HCT116 (cell line): ENCODE data around the gene ALDH3B1. TPM values are rescaled to one million over a fixed set of nuclear protein-coding genes. Genes with fewer than 3 reads are reported as not detected.

ENCODE experiments used
- ATAC-seq: fragments of 200-7000 bp; cut with Tn5 transposase; 2 replicates; pipeline ENCODE4 v1.9.1; 2020; ENCODE audit warnings: mild to moderate bottlenecking, moderate library complexity
- BruUV-seq: library from RNA; stranded (reverse); fragments of 400-500 nt; replicated peaks from 2 replicates; lab custom pipeline; 2021; lab: Mats Ljungman, UMichigan
- CTCF ChIA-PET: fragments of 300-600 bp; sonication (Branson Sonifier 250); formaldehyde crosslinking; loops from one replicate; lab custom pipeline; 2021; ENCODE audit warnings: antibody characterized with exemption; lab: Charles Lee
- POLR2A ChIA-PET: fragments of 300-600, 350-600 bp; sonication (Branson Sonifier 250); formaldehyde crosslinking; loops from one replicate; lab custom pipeline; 2021; ENCODE audit warnings: antibody characterized with exemption; lab: Charles Lee
- RAD21 ChIA-PET, 2 experiments: fragments of 300-600 bp; sonication (Branson Sonifier 250); formaldehyde crosslinking; loops; one replicate each; lab custom pipeline; 2023; ENCODE audit warnings: low total read pairs in 2 of 2; ENCODE audit not compliant: uncharacterized antibody in 2 of 2, unreplicated experiment in 2 of 2, low non-redundant PET in 1 of 2; lab: Charles Lee
- DNase-seq: peaks from one replicate; pipeline ENCODE4 v3.0.0-alpha.2; 2010; ENCODE audit warnings: low read depth, low spot score
- H2AFZ ChIP-seq: fragments of 200-600 bp; shearing (Covaris generic), sonication (generic); 2 replicates; pipeline ENCODE4 v1.6.1; 2017; ENCODE audit warnings: low read depth, mixed run types, mixed read lengths, antibody characterized with exemption, low read length; ENCODE audit not compliant: poor library complexity, severe bottlenecking
- H3K27ac ChIP-seq: 2 replicates; pipeline ENCODE4 v1.5.1; 2012; ENCODE audit warnings: low read depth, low read length
- H3K27me3 ChIP-seq: fragments of 200-600 bp; sonication (generic); 2 replicates; pipeline ENCODE4 v1.6.1; 2016; ENCODE audit warnings: mixed run types, low read length, mixed read lengths; ENCODE audit not compliant: insufficient read depth
- H3K36me3 ChIP-seq, 2 experiments: fragments of 200-500 bp in 1 of 2; fragments of 200-600 bp in 1 of 2; sonication (Bioruptor generic) in 1 of 2; sonication (generic) in 1 of 2; 2 replicates each; pipeline versions ENCODE4 v1.5.1 to v1.6.1; 2014 to 2016; ENCODE audit warnings: low read length in 2 of 2, inconsistent platforms in 1 of 2, mixed read lengths in 1 of 2, mixed run types in 1 of 2; ENCODE audit not compliant: insufficient read depth in 2 of 2, control insufficient read depth in 1 of 2
- H3K4me1 ChIP-seq, 2 experiments: fragments of 200-600 bp in 1 of 2; sonication (generic) in 1 of 2; 2 replicates each; pipeline versions ENCODE4 v1.5.1 to v1.6.1; 2012 to 2017; ENCODE audit warnings: low read length in 2 of 2, inconsistent platforms in 1 of 2, mild to moderate bottlenecking in 1 of 2, mixed read lengths in 1 of 2, mixed run types in 1 of 2, moderate library complexity in 1 of 2; ENCODE audit not compliant: insufficient read depth in 2 of 2, control insufficient read depth in 1 of 2
- H3K4me2 ChIP-seq: fragments of 200-600 bp; sonication (generic); 2 replicates; pipeline ENCODE4 v1.6.1; 2017; ENCODE audit warnings: mixed run types, low read length, mixed read lengths
- H3K4me3 ChIP-seq, 2 experiments: fragments of 200-600 bp in 1 of 2; sonication (generic) in 1 of 2; replicated peaks in 1 of 2; 2 replicates each; pipeline ENCODE4 v1.5.1; 2011 to 2016; ENCODE audit warnings: low read length in 2 of 2, control low read depth in 1 of 2, low read depth in 1 of 2, mild to moderate bottlenecking in 1 of 2, mixed read lengths in 1 of 2, mixed run types in 1 of 2
- H3K79me2 ChIP-seq: fragments of 200-600 bp; sonication (generic); 2 replicates; pipeline ENCODE4 v1.6.1; 2017; ENCODE audit warnings: mild to moderate bottlenecking, mixed run types, low read length, moderate library complexity, mixed read lengths; ENCODE audit not compliant: insufficient read depth
- H3K9ac ChIP-seq: fragments of 200-600 bp; sonication (generic); 2 replicates; pipeline ENCODE4 v1.6.1; 2016; ENCODE audit warnings: low read length, mixed read lengths
- H3K9me2 ChIP-seq: fragments of 200-600 bp; sonication (generic), shearing (Covaris generic); 2 replicates; pipeline ENCODE4 v1.6.1; 2017; ENCODE audit warnings: mixed run types, mild to moderate bottlenecking, moderate library complexity; ENCODE audit not compliant: insufficient read depth
- H3K9me3 ChIP-seq, 2 experiments: fragments of 200-500 bp in 1 of 2; fragments of 200-600 bp in 1 of 2; sonication (Bioruptor generic) in 1 of 2; sonication (generic) in 1 of 2; 2 replicates each; pipeline ENCODE4 v1.6.1; 2014 to 2017; ENCODE audit warnings: low read length in 2 of 2, mixed read lengths in 2 of 2, inconsistent platforms in 1 of 2, low read depth in 1 of 2, mild to moderate bottlenecking in 1 of 2, mixed run types in 1 of 2, moderate library complexity in 1 of 2; ENCODE audit not compliant: control insufficient read depth in 1 of 2, insufficient read depth in 1 of 2
- H4K20me1 ChIP-seq: fragments of 200-600 bp; sonication (generic), shearing (Covaris generic); 2 replicates; pipeline ENCODE4 v1.6.1; 2017; ENCODE audit warnings: mixed run types, mild to moderate bottlenecking, moderate library complexity; ENCODE audit not compliant: insufficient read depth
- CEBPB ChIP-seq: IDR thresholded peaks from 2 replicates; pipeline ENCODE4 v1.6.1; 2012; ENCODE audit warnings: low read depth
- EGR1 ChIP-seq: IDR thresholded peaks from 2 replicates; pipeline ENCODE4 v1.6.1; 2012; ENCODE audit warnings: low read depth
- EZH2phosphoT487 ChIP-seq: fragments of 200-600 bp; IDR thresholded peaks from 2 replicates; pipeline ENCODE4 v1.6.1; 2018; ENCODE audit warnings: antibody characterized with exemption, borderline replicate concordance
- MAX ChIP-seq: IDR thresholded peaks from 2 replicates; pipeline ENCODE4 v1.6.1; 2012
- POLR2A ChIP-seq: IDR thresholded peaks from 2 replicates; pipeline ENCODE4 v1.7.0; 2011; ENCODE audit warnings: borderline replicate concordance; ENCODE audit not compliant: insufficient read depth, insufficient read length; ENCODE audit errors: extremely low read depth
- POLR2AphosphoS5 ChIP-seq: IDR thresholded peaks from 2 replicates; pipeline ENCODE4 v1.6.1; 2011; ENCODE audit warnings: mild to moderate bottlenecking, low read depth, low read length, moderate library complexity
- RAD21 ChIP-seq: IDR thresholded peaks from 2 replicates; pipeline ENCODE4 v1.6.1; 2012; ENCODE audit warnings: low read depth, mild to moderate bottlenecking
- REST ChIP-seq: IDR thresholded peaks from 2 replicates; pipeline ENCODE4 v1.6.1; 2012; ENCODE audit warnings: low read depth
- SIN3A ChIP-seq: IDR thresholded peaks from 2 replicates; pipeline ENCODE4 v1.6.1; 2012; ENCODE audit warnings: low read depth
- TCF7L2 ChIP-seq: IDR thresholded peaks from 2 replicates; pipeline ENCODE4 v1.7.0; 2011; ENCODE audit warnings: borderline replicate concordance, inconsistent platforms; ENCODE audit not compliant: insufficient read depth, insufficient read length; ENCODE audit errors: extremely low read depth
- ZBTB33 ChIP-seq: IDR thresholded peaks from 2 replicates; pipeline ENCODE4 v1.6.1; 2011; ENCODE audit warnings: mild to moderate bottlenecking, low read length, moderate library complexity; ENCODE audit not compliant: insufficient replicate concordance; ENCODE audit errors: extremely low read depth
- intact Hi-C: fragments of 100-400 bp; cut with micrococcal nuclease; formaldehyde crosslinking; loops from 2 replicates; pipeline ENCODE4 v1.10.0; 2022
- total RNA-seq: library from RNA; stranded (reverse); gene quantifications from one replicate; pipeline ENCODE4 v1.2.1, GENCODE V29; 2021; ENCODE audit not compliant: unreplicated experiment

ALDH3B1 gene
- total RNA-seq, 1 experiment from 2014 or later: 25.5 TPM

GRCh38 chr11:68017980-68018729 is 8.0 kb downstream of the ALDH3B1 start:
- CTCF ChIA-PET: no interaction called here
- H3K27ac ChIP-seq: peak overlapping the region; percentile 52; the same call in 1 of the 2 replicates

More at GRCh38 chr11:68017980-68018729, 8.0 kb downstream of the ALDH3B1 start:
- no peak overlapping the region for H3K4me3 ChIP-seq
- TF ChIP-seq SIN3A (no peak), TCF7L2 (no peak), RAD21 (no peak), ZBTB33 (no peak), EGR1 (no peak), POLR2A (no peak), POLR2AphosphoS5 (no peak), MAX (no peak), EZH2phosphoT487 (no peak), CEBPB (no peak), REST (no peak)
- TF ChIP-seq, all 23 proteins: peak for 0
- Histone ChIP-seq H3K9me2 (no peaks in the 10 kb centered on the region), H4K20me1 (no peaks in the 10 kb centered on the region), H3K4me1 (peaks cover 61 to 74% of the 10 kb centered on the region in 2 experiments), H3K9me3 (no peaks in the 10 kb centered on the region), H3K9ac (no peak overlapping the region), H3K79me2 (peaks cover 3% of the 10 kb centered on the region; the same call in 1 of the 2 replicates), H3K36me3 (no peaks in the 10 kb centered on the region), H3K4me2 (peak overlapping the region; percentile 70), H3K27me3 (no peaks in the 10 kb centered on the region), H2AFZ (no peak overlapping the region)
- no TSS peak for BruUV-seq
- intact Hi-C loops: no loop called here
- ATAC-seq: no peak
- POLR2A ChIA-PET: no interaction called here
- RAD21 ChIA-PET: no interaction called here
- no peak for DNase-seq
